GM12872 (cell line): ENCODE results near the gene GPATCH4.

Experiments used
- CTCF ChIP-seq: IDR thresholded peaks from 3 replicates; pipeline ENCODE4 v1.5.1; 2011; ENCODE audit warnings: low read depth, mild to moderate bottlenecking, low read length, moderate library complexity; ENCODE audit not compliant: insufficient read depth

GPATCH4 gene

DNA sequence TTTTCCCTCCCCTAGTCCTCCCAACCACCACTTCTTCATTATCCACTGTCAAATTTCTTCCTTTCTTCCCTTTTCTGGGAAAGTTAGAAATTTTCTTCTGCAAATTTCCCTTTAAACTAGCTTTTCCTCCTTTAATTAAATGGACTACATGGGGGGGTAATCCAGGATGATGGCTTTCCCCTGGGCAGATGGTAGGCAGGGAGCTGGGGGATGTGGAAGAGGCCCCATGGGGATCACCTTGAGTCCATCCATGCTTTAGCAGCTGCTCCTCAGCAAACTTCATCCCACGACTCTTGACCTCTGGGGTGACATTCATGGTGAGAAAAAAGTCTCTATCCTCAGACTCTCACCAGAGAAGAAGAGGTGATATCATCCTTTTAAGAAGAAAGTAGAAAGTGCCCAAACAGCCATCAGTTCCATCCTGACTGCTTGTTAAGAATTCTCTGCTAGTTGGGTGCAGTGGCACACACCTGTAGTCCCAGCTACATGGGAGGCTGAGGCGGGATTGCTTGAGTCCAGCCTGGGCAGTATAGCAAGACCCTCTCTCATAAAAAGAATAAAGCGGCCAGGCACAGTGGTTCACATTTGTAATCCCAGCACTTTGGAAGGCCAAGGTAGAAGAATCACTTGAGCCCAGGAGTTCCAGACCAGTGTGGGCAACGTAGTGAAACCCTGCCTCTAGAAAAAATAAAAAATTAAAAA is 2.4 kb downstream of the GPATCH4 start:
- TF ChIP-seq CTCF, result no peak

- TF ChIP-seq CTCF, result no peak
Measured at GRCh38 chr1:156598125-156598524, 3.2 kb downstream of the GPATCH4 start.

DNA sequence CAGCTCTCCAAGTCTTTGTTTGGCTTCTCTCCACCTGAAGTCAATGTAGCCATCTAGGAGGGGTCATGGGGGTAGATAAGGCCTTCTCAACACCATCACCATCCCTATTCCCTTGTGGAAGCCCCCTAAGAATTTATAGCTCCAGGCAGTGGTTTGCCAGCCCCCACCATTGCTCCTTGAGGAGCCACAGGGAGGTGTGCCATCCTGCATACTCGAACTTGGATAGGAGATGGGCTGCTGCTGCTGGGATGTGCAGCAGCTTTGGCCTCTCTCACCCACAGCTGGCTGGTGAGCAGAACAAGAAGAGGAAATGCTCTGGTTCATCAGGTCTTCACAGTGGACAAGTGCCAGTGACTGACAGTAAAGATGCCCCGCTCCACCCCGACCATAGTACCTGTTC is 4.9 kb downstream of the GPATCH4 start:
- no peak for TF ChIP-seq CTCF

DNA sequence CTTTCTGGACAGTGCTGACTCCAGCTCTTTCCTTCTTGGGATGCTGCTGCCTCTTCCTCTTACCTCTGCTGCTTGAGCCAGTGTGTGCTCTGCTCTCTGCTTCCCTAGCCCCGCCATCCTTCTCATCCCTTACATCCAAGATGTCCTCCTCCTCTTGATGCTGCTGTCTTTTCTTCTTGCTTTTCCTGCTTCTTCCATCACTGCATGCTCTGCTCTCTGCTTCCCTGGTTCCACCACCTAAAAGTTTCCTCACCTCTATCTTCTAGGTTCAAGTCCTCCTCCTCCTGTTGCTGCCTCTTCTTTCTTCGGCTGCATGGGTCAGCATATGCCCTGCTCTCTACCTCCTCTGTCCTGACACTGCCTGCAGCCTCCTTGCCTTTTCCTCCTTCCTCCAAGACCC is 6.3 kb downstream of the GPATCH4 start:
- TF ChIP-seq CTCF, result no peak

GRCh38 chr1:156594190-156594589 is 7.1 kb downstream of the GPATCH4 start:
- no peak for TF ChIP-seq CTCF

GRCh38 chr1:156593661-156593989 is 7.7 kb downstream of the GPATCH4 start:
- TF ChIP-seq CTCF, result no peak

DNA sequence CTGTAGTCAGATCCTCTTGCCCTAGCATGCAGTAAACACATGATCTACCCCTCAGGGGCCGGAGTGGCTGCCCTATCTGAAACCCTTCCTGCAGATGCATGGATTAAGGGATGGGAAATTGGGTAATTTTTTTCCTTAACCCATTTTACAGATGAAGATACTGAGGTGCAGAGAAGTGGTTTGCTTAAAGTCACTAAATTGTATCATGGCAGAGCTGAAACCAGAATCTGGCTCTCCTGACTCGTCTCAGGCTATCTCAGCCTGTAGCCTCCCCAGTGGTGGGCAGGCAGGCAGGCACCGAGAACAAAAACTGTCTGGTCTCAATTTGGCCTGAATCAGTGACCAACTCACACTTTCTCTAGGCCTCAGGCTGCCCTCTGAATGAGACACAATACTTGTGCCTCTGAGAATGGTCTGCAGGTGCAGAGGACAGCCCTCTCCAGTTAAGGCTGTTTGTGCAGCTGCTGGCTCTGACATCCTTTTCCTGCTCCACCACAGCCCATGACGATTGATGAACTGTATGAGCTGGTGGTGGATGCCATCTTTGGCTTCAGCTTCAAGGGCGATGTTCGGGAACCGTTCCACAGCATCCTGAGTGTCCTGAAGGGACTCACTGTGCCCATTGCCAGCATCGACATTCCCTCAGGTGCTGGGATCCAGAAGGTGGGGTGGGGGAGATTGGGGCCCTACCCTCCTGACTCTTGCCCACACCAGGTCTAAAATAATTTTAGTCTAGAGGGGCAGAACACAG is 8.2 kb downstream of the GPATCH4 start:
- TF ChIP-seq CTCF, result no peak
